Omental fat pad (tissue), 4 donors: ENCODE measurements around the gene HAP1. TPM values are rescaled to one million over a fixed set of nuclear protein-coding genes. Genes with fewer than 3 reads are reported as not detected.

Experiments used
- ATAC-seq: fragments of 150-250 bp; one replicate; pipeline ENCODE4 v1.9.1; 2016; ENCODE audit warnings: mild to moderate bottlenecking, moderate library complexity; ENCODE audit not compliant: low FRiP score
- DNase-seq: peaks from one replicate; pipeline ENCODE4 v3.0.0-alpha.2; 2019; ENCODE audit warnings: low spot score
- total RNA-seq, 4 donors: library from RNA; depleted of rRNA; stranded (reverse); fragments of >200 nt; gene quantifications; one replicate each; pipeline ENCODE4 v1.1.0, GENCODE V29; 2016
- TF ChIP-seq, protein P1 (sequence below), 3 donors: fragments of 450-650 bp; IDR thresholded peaks; one replicate each; pipeline ENCODE4 v1.5.1; 2016 to 2017; ENCODE audit warnings: antibody characterized with exemption in 3 of 3, mild to moderate bottlenecking in 3 of 3, moderate library complexity in 2 of 3

Gene HAP1
- total RNA-seq, 4 donors from 2014 or later, result 0.47 to 1.1 TPM; not detected in 2

- ATAC-seq, result no peak
- DNase-seq, result no peak
- TF ChIP-seq, protein P1, sequence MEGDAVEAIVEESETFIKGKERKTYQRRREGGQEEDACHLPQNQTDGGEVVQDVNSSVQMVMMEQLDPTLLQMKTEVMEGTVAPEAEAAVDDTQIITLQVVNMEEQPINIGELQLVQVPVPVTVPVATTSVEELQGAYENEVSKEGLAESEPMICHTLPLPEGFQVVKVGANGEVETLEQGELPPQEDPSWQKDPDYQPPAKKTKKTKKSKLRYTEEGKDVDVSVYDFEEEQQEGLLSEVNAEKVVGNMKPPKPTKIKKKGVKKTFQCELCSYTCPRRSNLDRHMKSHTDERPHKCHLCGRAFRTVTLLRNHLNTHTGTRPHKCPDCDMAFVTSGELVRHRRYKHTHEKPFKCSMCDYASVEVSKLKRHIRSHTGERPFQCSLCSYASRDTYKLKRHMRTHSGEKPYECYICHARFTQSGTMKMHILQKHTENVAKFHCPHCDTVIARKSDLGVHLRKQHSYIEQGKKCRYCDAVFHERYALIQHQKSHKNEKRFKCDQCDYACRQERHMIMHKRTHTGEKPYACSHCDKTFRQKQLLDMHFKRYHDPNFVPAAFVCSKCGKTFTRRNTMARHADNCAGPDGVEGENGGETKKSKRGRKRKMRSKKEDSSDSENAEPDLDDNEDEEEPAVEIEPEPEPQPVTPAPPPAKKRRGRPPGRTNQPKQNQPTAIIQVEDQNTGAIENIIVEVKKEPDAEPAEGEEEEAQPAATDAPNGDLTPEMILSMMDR (IDR thresholded peaks at IDR 0.05), result no peak
Observed at GRCh38 chr17:41736983-41737679, 2.7 kb upstream of the HAP1 start.

DNA sequence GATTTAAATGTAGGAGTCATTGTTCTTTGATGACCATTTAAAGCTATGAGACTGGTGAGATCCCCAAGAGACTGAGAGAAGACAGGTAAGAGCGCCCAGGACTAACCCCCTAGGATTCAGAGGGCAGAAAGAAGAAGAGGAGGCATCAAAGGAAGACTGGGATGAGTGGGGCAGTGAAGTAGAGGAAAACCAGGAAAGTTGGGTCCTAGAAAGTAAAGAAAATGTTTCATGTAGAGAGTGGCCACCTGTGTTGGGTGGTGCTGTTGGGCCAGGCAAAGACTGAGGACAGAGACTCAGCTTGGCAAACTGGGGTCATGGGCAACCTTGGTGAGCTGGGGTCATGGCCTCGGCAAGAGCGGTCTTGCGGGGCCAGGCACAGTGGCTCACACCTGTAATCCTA, 1.3 kb upstream of the HAP1 start:
- DNase-seq (no peak), ATAC-seq (no peak)
- TF ChIP-seq, protein P1 (IDR thresholded peaks at IDR 0.05), result no peak

DNA sequence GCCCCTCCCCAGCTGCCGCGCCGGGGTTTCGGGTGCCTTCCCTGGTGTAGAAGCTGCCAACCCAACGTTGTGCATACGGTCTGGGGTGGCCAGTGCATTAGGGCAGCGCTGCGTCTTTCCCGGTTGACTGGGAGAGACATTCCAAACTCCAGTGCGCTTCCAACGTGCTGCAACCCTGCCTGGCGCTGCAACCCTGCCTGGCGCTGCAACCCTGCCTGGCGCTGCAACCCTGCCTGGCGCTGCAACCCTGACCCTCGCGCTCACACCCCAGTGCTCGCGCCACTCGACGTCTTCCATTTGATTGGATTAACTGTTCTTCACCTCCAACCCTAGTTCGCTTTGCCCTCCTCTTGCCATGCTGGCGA, 488 bp upstream of the HAP1 start:
- DNase-seq, result no peak
- no peak for ATAC-seq
- TF ChIP-seq, protein P1 (IDR thresholded peaks at IDR 0.05), result no peak

GRCh38 chr17:41733348-41734138, 900 bp downstream of the HAP1 start:
- TF ChIP-seq, protein P1 (IDR thresholded peaks at IDR 0.05), result no peak

GRCh38 chr17:41731836-41732235, 2.6 kb downstream of the HAP1 start:
- TF ChIP-seq, protein P1 (IDR thresholded peaks at IDR 0.05), result no peak
- ATAC-seq (no peak), DNase-seq (no peak)

More at GRCh38 chr17:41733348-41734138, 900 bp downstream of the HAP1 start:
- DNase-seq, result no peak
- no peak for ATAC-seq

DNA sequence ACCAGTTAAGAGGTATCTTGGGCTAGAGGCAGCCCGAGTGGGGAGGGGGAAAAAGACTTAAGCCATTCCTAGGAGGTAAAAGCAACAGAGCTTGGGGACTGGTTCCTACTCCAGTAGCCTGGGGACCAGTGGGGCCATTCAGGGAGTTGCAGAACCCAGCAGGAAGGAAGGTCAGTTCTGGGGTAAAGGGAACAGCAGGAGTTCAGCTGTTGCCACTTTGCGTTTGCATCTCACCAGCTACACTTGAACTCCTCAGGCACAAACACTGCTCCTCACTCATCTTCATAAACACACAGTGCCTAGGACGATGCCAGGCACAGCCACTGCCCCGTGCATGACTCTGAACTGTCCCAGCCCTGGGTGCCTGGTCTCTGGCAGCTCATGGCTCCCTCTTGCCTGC, 4.0 kb downstream of the HAP1 start:
- no peak for DNase-seq
- no peak for ATAC-seq
- TF ChIP-seq, protein P1 (IDR thresholded peaks at IDR 0.05), result no peak
